ENCODE results near the gene TNNI3.

TNNI3 gene

DNA sequence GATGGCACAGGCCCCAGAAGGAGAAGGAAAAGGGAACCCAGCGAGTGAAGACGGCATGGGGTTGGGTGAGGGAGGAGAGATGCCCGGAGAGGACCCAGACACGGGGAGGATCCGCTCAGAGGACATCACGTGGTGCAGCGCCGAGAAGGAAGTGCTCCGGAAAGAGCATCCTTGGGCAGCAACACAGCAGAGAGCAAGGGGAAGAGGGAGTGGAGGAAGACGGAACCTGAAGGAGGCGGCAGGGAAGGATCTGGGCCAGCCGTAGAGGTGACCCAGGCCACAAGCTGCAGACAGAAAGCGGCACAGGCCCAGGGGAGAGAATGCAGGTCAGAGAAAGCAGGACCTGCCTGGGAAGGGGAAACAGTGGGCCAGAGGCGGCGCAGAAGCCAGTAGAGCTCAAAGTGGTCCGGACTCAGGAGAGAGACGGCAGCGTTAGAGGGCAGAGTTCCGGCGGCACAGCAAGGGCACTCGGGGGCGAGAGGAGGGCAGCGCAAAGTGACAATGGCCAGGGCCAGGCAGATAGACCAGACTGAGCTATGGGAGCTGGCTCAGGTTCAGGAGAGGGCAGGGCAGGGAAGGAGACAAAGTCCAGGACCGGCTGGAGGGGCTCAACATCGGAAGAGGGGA lies 41.2 kb downstream of the TNNI3 start:
- H3K9me3 ChIP-seq (ENCODE audit: insufficient read depth, low read length), result no peaks in the 10 kb centered on the region
- H3K9ac ChIP-seq (ENCODE audit: insufficient read length, low read depth), result peak overlapping the region; percentile 89
- H3K4me3 ChIP-seq (ENCODE audit: insufficient read length, low read depth), result peak overlapping the region; percentile 89
- H3K27me3 ChIP-seq (ENCODE audit: insufficient read depth, insufficient read length), result no peaks in the 10 kb centered on the region
- TF ChIP-seq YY1 (IDR thresholded peaks at IDR 0.05; ENCODE audit: insufficient read depth, insufficient read length) (no peak), SUZ12 (IDR thresholded peaks at IDR 0.05; ENCODE audit: extremely low read depth, insufficient read depth, insufficient read length) (no peak)
- peaks cover 12% of the 10 kb centered on the region for H3K4me1 ChIP-seq (ENCODE audit: insufficient read depth, insufficient read length)
- DNase-seq (ENCODE audit: low read depth, low spot score), result no peak
- peaks cover 18% of the 10 kb centered on the region for H3K36me3 ChIP-seq (ENCODE audit: insufficient read depth, insufficient read length, low read length)

DNA sequence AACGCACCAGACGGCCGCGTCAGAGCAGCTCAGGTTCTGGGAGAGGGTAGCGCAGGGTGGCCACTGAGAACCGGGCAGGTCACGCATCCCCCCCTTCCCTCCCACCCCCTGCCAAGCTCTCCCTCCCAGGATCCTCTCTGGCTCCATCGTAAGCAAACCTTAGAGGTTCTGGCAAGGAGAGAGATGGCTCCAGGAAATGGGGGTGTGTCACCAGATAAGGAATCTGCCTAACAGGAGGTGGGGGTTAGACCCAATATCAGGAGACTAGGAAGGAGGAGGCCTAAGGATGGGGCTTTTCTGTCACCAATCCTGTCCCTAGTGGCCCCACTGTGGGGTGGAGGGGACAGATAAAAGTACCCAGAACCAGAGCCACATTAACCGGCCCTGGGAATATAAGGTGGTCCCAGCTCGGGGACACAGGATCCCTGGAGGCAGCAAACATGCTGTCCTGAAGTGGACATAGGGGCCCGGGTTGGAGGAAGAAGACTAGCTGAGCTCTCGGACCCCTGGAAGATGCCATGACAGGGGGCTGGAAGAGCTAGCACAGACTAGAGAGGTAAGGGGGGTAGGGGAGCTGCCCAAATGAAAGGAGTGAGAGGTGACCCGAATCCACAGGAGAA lies 42.0 kb downstream of the TNNI3 start:
- Histone ChIP-seq H3K27me3 (ENCODE audit: insufficient read depth, insufficient read length) (no peaks in the 10 kb centered on the region), H3K4me1 (ENCODE audit: insufficient read depth, insufficient read length) (peaks cover 12% of the 10 kb centered on the region), H3K4me3 (ENCODE audit: insufficient read length, low read depth) (peak overlapping the region; percentile 89), H3K36me3 (ENCODE audit: insufficient read depth, insufficient read length, low read length) (peaks cover 19% of the 10 kb centered on the region), H3K9me3 (ENCODE audit: insufficient read depth, low read length) (no peaks in the 10 kb centered on the region), H3K9ac (ENCODE audit: insufficient read length, low read depth) (peak overlapping the region; percentile 89)
- TF ChIP-seq SUZ12 (IDR thresholded peaks at IDR 0.05; ENCODE audit: extremely low read depth, insufficient read depth, insufficient read length), result no peak
- no peak for TF ChIP-seq YY1 (IDR thresholded peaks at IDR 0.05; ENCODE audit: insufficient read depth, insufficient read length)
- no peak for TF ChIP-seq ZNF274 (IDR thresholded peaks at IDR 0.05; ENCODE audit: low read depth, low read length)
- DNase-seq (ENCODE audit: low read depth, low spot score), result no peak

DNA sequence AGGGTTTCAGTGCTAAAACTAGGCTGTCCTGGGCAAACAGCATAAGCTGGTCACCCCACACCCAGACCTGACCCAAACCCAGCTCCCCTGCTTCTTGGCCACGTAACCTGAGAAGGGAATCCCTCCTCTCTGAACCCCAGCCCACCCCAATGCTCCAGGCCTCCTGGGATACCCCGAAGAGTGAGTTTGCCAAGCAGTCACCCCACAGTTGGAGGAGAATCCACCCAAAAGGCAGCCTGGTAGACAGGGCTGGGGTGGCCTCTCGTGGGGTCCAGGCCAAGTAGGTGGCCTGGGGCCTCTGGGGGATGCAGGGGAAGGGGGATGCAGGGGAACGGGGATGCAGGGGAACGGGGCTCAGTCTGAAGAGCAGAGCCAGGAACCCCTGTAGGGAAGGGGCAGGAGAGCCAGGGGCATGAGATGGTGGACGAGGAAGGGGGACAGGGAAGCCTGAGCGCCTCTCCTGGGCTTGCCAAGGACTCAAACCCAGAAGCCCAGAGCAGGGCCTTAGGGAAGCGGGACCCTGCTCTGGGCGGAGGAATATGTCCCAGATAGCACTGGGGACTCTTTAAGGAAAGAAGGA lies 42.9 kb downstream of the TNNI3 start:
- peaks cover 28% of the 10 kb centered on the region for H3K36me3 ChIP-seq (ENCODE audit: insufficient read depth, insufficient read length, low read length)
- H3K4me1 ChIP-seq (ENCODE audit: insufficient read depth, insufficient read length), result peaks cover 12% of the 10 kb centered on the region
- no peak overlapping the region for H3K4me3 ChIP-seq (ENCODE audit: insufficient read length, low read depth)
- H3K9me3 ChIP-seq (ENCODE audit: insufficient read depth, low read length), result no peaks in the 10 kb centered on the region
- no peaks in the 10 kb centered on the region for H3K27me3 ChIP-seq (ENCODE audit: insufficient read depth, insufficient read length)
- DNase-seq (ENCODE audit: low read depth, low spot score), result no peak
- TF ChIP-seq YY1 (IDR thresholded peaks at IDR 0.05; ENCODE audit: insufficient read depth, insufficient read length) (no peak), SUZ12 (IDR thresholded peaks at IDR 0.05; ENCODE audit: extremely low read depth, insufficient read depth, insufficient read length) (no peak), ZNF274 (IDR thresholded peaks at IDR 0.05; ENCODE audit: low read depth, low read length) (no peak)
- H3K9ac ChIP-seq (ENCODE audit: insufficient read length, low read depth), result no peak overlapping the region

DNA sequence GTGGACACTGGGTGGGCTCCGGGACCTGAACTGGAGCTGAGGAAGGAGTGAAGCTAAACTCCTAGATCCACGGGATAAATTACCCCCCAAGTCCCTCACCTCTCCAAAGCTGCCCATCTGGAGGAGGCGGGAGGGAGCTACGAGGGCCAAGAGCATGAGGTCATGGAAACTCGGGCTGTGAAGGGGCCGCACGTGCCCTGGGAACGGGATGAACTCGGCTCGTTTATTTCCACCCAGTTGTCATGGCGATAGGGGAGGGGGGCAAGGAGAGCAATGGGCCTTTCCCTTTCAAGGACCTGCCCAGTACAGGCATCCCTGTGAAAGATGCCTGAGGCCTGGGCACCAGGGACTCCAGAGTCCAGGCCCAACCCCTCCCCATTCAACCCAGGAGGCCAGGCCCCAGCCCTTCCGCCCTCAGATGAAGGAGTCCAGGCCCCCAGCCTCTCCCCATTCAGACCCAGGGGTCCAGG lies 43.9 kb downstream of the TNNI3 start:
- Histone ChIP-seq H3K4me3 (ENCODE audit: insufficient read length, low read depth) (no peak overlapping the region), H3K36me3 (ENCODE audit: insufficient read depth, insufficient read length, low read length) (peaks cover 37% of the 10 kb centered on the region), H3K4me1 (ENCODE audit: insufficient read depth, insufficient read length) (peaks cover 12% of the 10 kb centered on the region), H3K9ac (ENCODE audit: insufficient read length, low read depth) (peak overlapping the region; percentile 57), H3K9me3 (ENCODE audit: insufficient read depth, low read length) (no peaks in the 10 kb centered on the region), H3K27me3 (ENCODE audit: insufficient read depth, insufficient read length) (no peaks in the 10 kb centered on the region)
- no peak for TF ChIP-seq YY1 (IDR thresholded peaks at IDR 0.05; ENCODE audit: insufficient read depth, insufficient read length)
- TF ChIP-seq ZNF274 (IDR thresholded peaks at IDR 0.05; ENCODE audit: low read depth, low read length), result no peak
- no peak for TF ChIP-seq SUZ12 (IDR thresholded peaks at IDR 0.05; ENCODE audit: extremely low read depth, insufficient read depth, insufficient read length)
- DNase-seq (ENCODE audit: low read depth, low spot score), result peak; percentile 75

DNA sequence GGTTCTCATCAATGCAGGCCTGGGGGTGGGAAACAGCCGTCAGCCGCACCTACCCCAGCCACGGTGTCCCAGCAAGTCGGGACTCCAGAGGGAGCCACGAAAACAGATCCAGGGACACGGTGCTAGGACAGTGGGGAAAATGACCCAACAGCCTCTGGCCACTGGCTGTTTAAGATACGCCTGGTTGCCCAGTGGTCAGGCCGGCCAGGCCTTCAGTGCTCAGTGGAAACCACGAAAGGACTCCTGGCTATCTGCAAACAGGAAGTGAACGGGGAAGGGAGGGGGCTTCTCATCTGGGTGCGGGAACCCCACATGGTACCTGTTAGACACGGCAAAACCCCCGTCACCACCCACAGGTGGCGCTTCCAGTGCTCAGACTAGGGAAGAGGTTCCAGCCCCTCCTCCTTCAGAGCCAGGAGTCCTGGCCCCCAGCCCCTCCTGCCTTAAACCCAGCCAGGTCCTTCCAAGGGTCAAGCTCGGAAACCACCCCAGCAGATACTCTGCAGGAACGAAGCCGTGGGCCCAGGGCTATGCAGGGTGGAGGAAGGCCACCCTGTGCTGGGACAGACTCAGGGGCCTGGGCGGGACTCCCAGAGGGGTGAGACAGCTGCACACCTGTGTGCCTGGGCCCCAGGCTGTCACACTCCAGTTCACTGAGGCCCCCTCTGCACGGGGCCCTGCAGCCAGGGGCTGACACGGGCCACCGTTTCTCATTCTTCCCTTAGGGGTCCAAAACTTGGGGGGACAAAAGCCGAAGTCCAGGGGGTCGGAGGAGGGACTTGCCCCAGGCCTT lies 44.6 kb downstream of the TNNI3 start:
- H3K27me3 ChIP-seq (ENCODE audit: insufficient read depth, insufficient read length), result no peaks in the 10 kb centered on the region
- H3K9me3 ChIP-seq (ENCODE audit: insufficient read depth, low read length), result no peaks in the 10 kb centered on the region
- no peak for TF ChIP-seq ZNF274 (IDR thresholded peaks at IDR 0.05; ENCODE audit: low read depth, low read length)
- no peak for TF ChIP-seq SUZ12 (IDR thresholded peaks at IDR 0.05; ENCODE audit: extremely low read depth, insufficient read depth, insufficient read length)
- no peak for TF ChIP-seq YY1 (IDR thresholded peaks at IDR 0.05; ENCODE audit: insufficient read depth, insufficient read length)
- no peak for DNase-seq (ENCODE audit: low read depth, low spot score)
- peaks cover 12% of the 10 kb centered on the region for H3K4me1 ChIP-seq (ENCODE audit: insufficient read depth, insufficient read length)
- no peak overlapping the region for H3K4me3 ChIP-seq (ENCODE audit: insufficient read length, low read depth)
- H3K36me3 ChIP-seq (ENCODE audit: insufficient read depth, insufficient read length, low read length), result peaks cover 38% of the 10 kb centered on the region
- peak overlapping the region; percentile 57 for H3K9ac ChIP-seq (ENCODE audit: insufficient read length, low read depth)

DNA sequence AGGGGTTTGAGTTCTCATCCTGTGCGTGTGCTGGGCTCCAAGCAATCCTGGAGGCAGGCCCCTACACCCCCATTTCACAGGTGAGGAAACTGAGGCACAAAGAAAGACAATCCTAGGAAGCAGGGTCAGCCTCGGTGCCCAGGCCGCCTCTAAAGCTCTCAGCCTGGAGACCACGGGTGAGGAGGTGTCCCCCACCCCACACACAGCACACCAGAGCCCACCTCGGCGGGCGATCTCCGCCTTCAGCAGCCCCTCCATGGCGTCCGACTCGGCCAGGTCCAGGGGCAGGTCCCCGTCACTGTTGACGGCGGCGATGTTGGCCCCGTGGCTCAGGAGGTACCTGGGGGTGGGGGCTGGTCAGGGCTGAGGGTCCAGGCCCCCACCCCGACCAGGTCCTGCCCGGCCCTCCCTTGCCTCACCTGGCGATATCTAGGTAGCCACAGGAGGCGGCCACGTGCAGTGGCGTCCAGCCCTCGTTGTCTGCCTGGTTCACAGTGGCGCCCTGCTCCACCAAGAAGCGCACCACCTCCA lies 45.2 kb downstream of the TNNI3 start:
- no peaks in the 10 kb centered on the region for H3K27me3 ChIP-seq (ENCODE audit: insufficient read depth, insufficient read length)
- H3K36me3 ChIP-seq (ENCODE audit: insufficient read depth, insufficient read length, low read length), result peaks cover 38% of the 10 kb centered on the region
- no peak for TF ChIP-seq YY1 (IDR thresholded peaks at IDR 0.05; ENCODE audit: insufficient read depth, insufficient read length)
- no peak for TF ChIP-seq ZNF274 (IDR thresholded peaks at IDR 0.05; ENCODE audit: low read depth, low read length)
- no peak for TF ChIP-seq SUZ12 (IDR thresholded peaks at IDR 0.05; ENCODE audit: extremely low read depth, insufficient read depth, insufficient read length)
- H3K9me3 ChIP-seq (ENCODE audit: insufficient read depth, low read length), result no peaks in the 10 kb centered on the region
- H3K4me3 ChIP-seq (ENCODE audit: insufficient read length, low read depth), result no peak overlapping the region
- no peak overlapping the region for H3K9ac ChIP-seq (ENCODE audit: insufficient read length, low read depth)
- peaks cover 12% of the 10 kb centered on the region for H3K4me1 ChIP-seq (ENCODE audit: insufficient read depth, insufficient read length)
- no peak for DNase-seq (ENCODE audit: low read depth, low spot score)

All from NT2/D1 (cell line).